Activated T-helper 9 cell treated with anti-CD3 and anti-CD28 coated beads, Interleukin-2, amount 50 U/mL, for 16 hours (primary cell): ENCODE data around the gene PRSS8.
A peak's percentile ranks its signal among the peaks of the same experiment; 100 is the strongest.
"Not testable (repeated sequence)": the region's sequence is repeated elsewhere in the genome, so short reads cannot be mapped to it uniquely, and the experiment has no call there.

Source experiments
- DNase-seq: peaks from one replicate; pipeline ENCODE4 v3.0.0-alpha.2; 2020; ENCODE audit warnings: low read depth

Gene PRSS8

GRCh38 chr16:31105677-31106213 is 29.8 kb downstream of the PRSS8 start:
- DNase-seq = peak; percentile 66

GRCh38 chr16:31100876-31101641 is 34.5 kb downstream of the PRSS8 start:
- not testable (repeated sequence) for DNase-seq

- DNase-seq = no peak
These were observed 35.5 kb downstream of the PRSS8 start for GRCh38 chr16:31099860-31100638.

GRCh38 chr16:31094424-31095120 is 41.0 kb downstream of the PRSS8 start, which contains the start of gene VKORC1:
TSS of gene VKORC1 (minus strand) at chr16:31094797. CDS start at chr16:31094729, 68 bp downstream.
- DNase-seq = peak; percentile 79

GRCh38 chr16:31094088-31094423 is 41.5 kb downstream of the PRSS8 start:
- DNase-seq = no peak

GRCh38 chr16:31093132-31093703 is 42.3 kb downstream of the PRSS8 start:
- DNase-seq = no peak

GRCh38 chr16:31092330-31092729 is 43.2 kb downstream of the PRSS8 start:
- no peak for DNase-seq

GRCh38 chr16:31090540-31090939 is 45.0 kb downstream of the PRSS8 start:
- DNase-seq = no peak

GRCh38 chr16:31089199-31089598 is 46.3 kb downstream of the PRSS8 start:
- no peak for DNase-seq

GRCh38 chr16:31088459-31089183 is 46.9 kb downstream of the PRSS8 start, which contains the start of gene PRSS53:
TSS of gene PRSS53 (minus strand) at chr16:31088943. CDS start at chr16:31088809, 134 bp downstream.
- no peak for DNase-seq

GRCh38 chr16:31087971-31088370 is 47.6 kb downstream of the PRSS8 start:
- no peak for DNase-seq

GRCh38 chr16:31087481-31087880 is 48.0 kb downstream of the PRSS8 start:
- DNase-seq = no peak

GRCh38 chr16:31086629-31086906 is 49.0 kb downstream of the PRSS8 start:
- DNase-seq = no peak

GRCh38 chr16:31085873-31086628 is 49.5 kb downstream of the PRSS8 start:
- DNase-seq = no peak

GRCh38 chr16:31085411-31085810 is 50.1 kb downstream of the PRSS8 start:
- DNase-seq = no peak

- no peak for DNase-seq
These were observed 50.8 kb downstream of the PRSS8 start for GRCh38 chr16:31084584-31085302.

- no peak for DNase-seq
These were observed 51.5 kb downstream of the PRSS8 start for GRCh38 chr16:31083981-31084380.

GRCh38 chr16:31083556-31083955 is 52.0 kb downstream of the PRSS8 start:
- no peak for DNase-seq

GRCh38 chr16:31083081-31083480 is 52.4 kb downstream of the PRSS8 start:
- no peak for DNase-seq
